GM23338 (cell line): ENCODE data around the gene APOB. TPM values are rescaled to one million over a fixed set of nuclear protein-coding genes. Genes with fewer than 3 reads are reported as not detected.

Source experiments
- ATAC-seq: fragments of 200-7000 bp; cut with Tn5 transposase; 3 replicates; pipeline ENCODE4 v1.9.1; 2020
- DNase-seq: peaks from one replicate; pipeline ENCODE4 v3.0.0-alpha.2; 2015; ENCODE audit warnings: low spot score
- H2AFZ ChIP-seq: fragments of 200-600 bp; sonication (generic); 2 replicates; pipeline ENCODE4 v1.8.0; 2016; ENCODE audit warnings: antibody characterized with exemption, mild to moderate bottlenecking, moderate library complexity
- H3F3A ChIP-seq: fragments of 200-600 bp; sonication (generic); replicated peaks from 2 replicates; pipeline ENCODE4 v1.8.0; 2017; ENCODE audit warnings: antibody characterized with exemption, mixed run types, low read depth
- H3K27ac ChIP-seq: fragments of 200-600 bp; sonication (generic); 2 replicates; pipeline ENCODE4 v1.6.1; 2016; ENCODE audit warnings: low read depth
- H3K27me3 ChIP-seq: fragments of 200-600 bp; sonication (generic); 2 replicates; pipeline ENCODE4 v1.8.0; 2016; ENCODE audit warnings: mild to moderate bottlenecking, mixed run types, moderate library complexity; ENCODE audit not compliant: insufficient read depth
- H3K36me3 ChIP-seq: fragments of 200-600 bp; sonication (generic); 2 replicates; pipeline ENCODE4 v1.8.0; 2016; ENCODE audit warnings: mild to moderate bottlenecking; ENCODE audit not compliant: insufficient read depth
- H3K4me1 ChIP-seq: fragments of 200-600 bp; sonication (generic); 2 replicates; pipeline ENCODE4 v1.8.0; 2016; ENCODE audit warnings: mild to moderate bottlenecking, moderate library complexity; ENCODE audit not compliant: insufficient read depth
- H3K4me2 ChIP-seq: fragments of 200-600 bp; sonication (generic); 2 replicates; pipeline ENCODE4 v1.7.1; 2017; ENCODE audit warnings: mixed run types
- H3K4me3 ChIP-seq: fragments of 200-600 bp; sonication (generic); 2 replicates; pipeline ENCODE4 v1.6.1; 2016; ENCODE audit warnings: mixed run types
- H3K79me2 ChIP-seq: fragments of 200-600 bp; sonication (generic); replicated peaks from 2 replicates; pipeline ENCODE4 v1.8.0; 2017; ENCODE audit warnings: mild to moderate bottlenecking; ENCODE audit not compliant: insufficient read depth
- H3K9me2 ChIP-seq: fragments of 200-600 bp; sonication (generic); 2 replicates; pipeline ENCODE4 v1.8.0; 2017; ENCODE audit not compliant: insufficient read depth
- H4K20me1 ChIP-seq: fragments of 200-600 bp; sonication (generic); replicated peaks from 2 replicates; pipeline ENCODE4 v1.8.0; 2017; ENCODE audit warnings: mild to moderate bottlenecking; ENCODE audit not compliant: insufficient read depth
- H3K27ac Mint-ChIP-seq: 2 replicates; pipeline ENCODE4 v1.8.0; 2020; ENCODE audit warnings: inconsistent platforms, mild to moderate bottlenecking, moderate library complexity, mixed read lengths
- H3K27me3 Mint-ChIP-seq: 3 replicates; pipeline ENCODE4 v1.8.0; 2022; ENCODE audit warnings: low read depth, mild to moderate bottlenecking, moderate library complexity, mixed read lengths, inconsistent platforms; ENCODE audit not compliant: insufficient read depth, poor library complexity
- H3K36me3 Mint-ChIP-seq: 3 replicates; pipeline ENCODE4 v1.8.0; 2021; ENCODE audit warnings: low read depth, mild to moderate bottlenecking, inconsistent platforms, moderate library complexity, mixed read lengths
- H3K4me1 Mint-ChIP-seq: 3 replicates; pipeline ENCODE4 v1.8.0; 2020; ENCODE audit warnings: mild to moderate bottlenecking, inconsistent platforms, mixed read lengths
- H3K4me3 Mint-ChIP-seq: 3 replicates; pipeline ENCODE4 v1.8.0; 2021; ENCODE audit warnings: moderate library complexity, mild to moderate bottlenecking, inconsistent platforms, mixed read lengths
- H3K9me3 Mint-ChIP-seq: 3 replicates; pipeline ENCODE4 v1.8.0; 2020; ENCODE audit warnings: moderate library complexity, mild to moderate bottlenecking, inconsistent platforms, mixed read lengths
- CREB1 ChIP-seq: fragments of 250-450 bp; sonication (Bioruptor Pico); IDR thresholded peaks from 2 replicates; pipeline ENCODE4 v1.5.0; 2020; ENCODE audit warnings: low read depth, mild to moderate bottlenecking, moderate library complexity
- CTCF ChIP-seq, 2 experiments: fragments of 200-600 bp in 1 of 2; sonication (generic) in 1 of 2; conservative IDR thresholded peaks; 2 replicates each; pipeline versions ENCODE4 v1.5.1 to v1.6.1; 2016 to 2017; ENCODE audit warnings: antibody characterized with exemption in 2 of 2, low read depth in 2 of 2, mild to moderate bottlenecking in 2 of 2, moderate library complexity in 1 of 2
- ETS1 ChIP-seq: IDR thresholded peaks from 2 replicates; pipeline ENCODE4 v1.6.1; 2016; ENCODE audit warnings: antibody characterized with exemption
- EZH2 ChIP-seq: fragments of 200-600 bp; sonication (generic); IDR thresholded peaks from one replicate; pipeline ENCODE4 v1.8.0; 2017; ENCODE audit warnings: antibody characterized with exemption, mild to moderate bottlenecking, low read depth; ENCODE audit not compliant: unreplicated experiment
- EZH2phosphoT487 ChIP-seq: fragments of 200-600 bp; sonication (generic); IDR thresholded peaks from one replicate; pipeline ENCODE4 v1.8.1; 2018; ENCODE audit warnings: antibody characterized with exemption; ENCODE audit not compliant: unreplicated experiment
- JUNB ChIP-seq: IDR thresholded peaks from one replicate; pipeline ENCODE4 v1.6.1; 2016; ENCODE audit warnings: antibody characterized with exemption; ENCODE audit not compliant: unreplicated experiment
- NANOG ChIP-seq: IDR thresholded peaks from 2 replicates; pipeline ENCODE4 v1.6.1; 2016; ENCODE audit warnings: antibody characterized with exemption, borderline replicate concordance
- POLR2AphosphoS5 ChIP-seq: IDR thresholded peaks from 2 replicates; pipeline ENCODE4 v1.6.1; 2016; ENCODE audit warnings: antibody characterized with exemption, low read depth
- REST ChIP-seq: IDR thresholded peaks from one replicate; pipeline ENCODE4 v1.6.1; 2018; ENCODE audit warnings: antibody characterized with exemption; ENCODE audit not compliant: unreplicated experiment
- STAT1 ChIP-seq: IDR thresholded peaks from one replicate; pipeline ENCODE4 v1.6.1; 2016; ENCODE audit warnings: antibody characterized with exemption; ENCODE audit not compliant: unreplicated experiment
- ZNF114 ChIP-seq: fragments of 250-450 bp; sonication (Bioruptor Pico); IDR thresholded peaks from 2 replicates; pipeline ENCODE4 v1.5.0; 2020; ENCODE audit warnings: mild to moderate bottlenecking, moderate library complexity
- ZNF331 ChIP-seq: fragments of 250-450 bp; sonication (Bioruptor Pico); IDR thresholded peaks from 2 replicates; pipeline ENCODE4 v1.5.0; 2020; ENCODE audit warnings: low read depth, mild to moderate bottlenecking, moderate library complexity
- ZNF462 ChIP-seq: fragments of 250-450 bp; sonication (Bioruptor Pico); IDR thresholded peaks from 2 replicates; pipeline ENCODE4 v1.5.0; 2020; ENCODE audit warnings: mild to moderate bottlenecking, moderate library complexity
- polyA plus RNA-seq: library from polyadenylated mRNA; unstranded; fragments of >200 nt; fragmentation: Nextera tagmentation; extraction: Ambion mirVana; gene quantifications from 2 replicates; pipeline ENCODE4 v1.2.1, GENCODE V29; 2016
- total RNA-seq: library from RNA; depleted of rRNA; stranded (reverse); fragments of >200 nt; shearing (Covaris generic); gene quantifications from 2 replicates; pipeline ENCODE4 v1.2.3, GENCODE V29; 2014

Gene APOB
- total and polyA plus RNA-seq, 2 experiments from 2014 or later: 0.08 to 0.56 TPM

- TF ChIP-seq ZNF114 (CRISPR knock-in tag): no peak
- no peak for TF ChIP-seq STAT1
- TF ChIP-seq CTCF (conservative IDR thresholded peaks at IDR 0.05; ENCODE audit: low read depth in 2 of 2): no peak
- no peak for TF ChIP-seq EZH2phosphoT487
- TF ChIP-seq NANOG: no peak
- no peak for TF ChIP-seq POLR2AphosphoS5
- no peak for TF ChIP-seq ETS1
- TF ChIP-seq JUNB: no peak
- TF ChIP-seq EZH2: no peak
- TF ChIP-seq ZNF462 (CRISPR knock-in tag): no peak
- TF ChIP-seq ZNF331 (CRISPR knock-in tag): no peak
- no peak for TF ChIP-seq CREB1 (CRISPR knock-in tag)
- no peak for TF ChIP-seq REST
- DNase-seq (no peak), ATAC-seq (no peak)
- H4K20me1 ChIP-seq: no peaks in the 10 kb centered on the region
- no peaks in the 10 kb centered on the region for H3K4me1 ChIP-seq
- no peaks in the 10 kb centered on the region for H3K9me3 Mint-ChIP-seq
- H3K4me3 Mint-ChIP-seq: no peak overlapping the region
- no peak overlapping the region for H3K4me2 ChIP-seq
- H3K4me1 Mint-ChIP-seq: peaks cover 11% of the 10 kb centered on the region; the same call in 2 of the 3 replicates
- no peak overlapping the region for H3K4me3 ChIP-seq
- no peak overlapping the region for H3K27ac ChIP-seq
- H2AFZ ChIP-seq: no peak overlapping the region
- H3K27me3 ChIP-seq: no peaks in the 10 kb centered on the region
- no peaks in the 10 kb centered on the region for H3K36me3 ChIP-seq
- H3F3A ChIP-seq: no peaks in the 10 kb centered on the region
- H3K36me3 Mint-ChIP-seq: no peaks in the 10 kb centered on the region
- no peaks in the 10 kb centered on the region for H3K9me2 ChIP-seq
- H3K27me3 Mint-ChIP-seq: peaks cover 2% of the 10 kb centered on the region
- no peak overlapping the region for H3K27ac Mint-ChIP-seq
- no peaks in the 10 kb centered on the region for H3K79me2 ChIP-seq
These were observed 13.2 kb upstream of the APOB start for GRCh38 chr2:21057097-21057496.
